ENCODE results near the gene TOLLIP. TPM values are rescaled to one million over a fixed set of nuclear protein-coding genes. Genes with fewer than 3 reads are reported as not detected.

The TOLLIP gene
- total and polyA plus RNA-seq, 9 of the 15 experiments (the other 6 are each of a cell fraction or from before 2014, with no cell fraction given) = 0.23 to 22.8 (median 7.1) TPM

- no peak for TF ChIP-seq TSHZ1 (CRISPR knock-in tag; IDR thresholded peaks at IDR 0.05)
- no peak for TF ChIP-seq BCL6 (CRISPR knock-in tag; IDR thresholded peaks at IDR 0.05)
- TF ChIP-seq HES1 (IDR thresholded peaks at IDR 0.05; ENCODE audit: low read depth) = no peak
- TF ChIP-seq PHB2 (IDR thresholded peaks at IDR 0.05; ENCODE audit: low read depth) = no peak
- TF ChIP-seq ATF7 (IDR thresholded peaks at IDR 0.05) = no peak
- TF ChIP-seq POLR3A (IDR thresholded peaks at IDR 0.05; ENCODE audit: borderline replicate concordance, extremely low read depth, insufficient read depth, insufficient read length) = no peak
- no peak for TF ChIP-seq ZBTB5 (IDR thresholded peaks at IDR 0.05)
- TF ChIP-seq TAF9B (IDR thresholded peaks at IDR 0.05; ENCODE audit: partially characterized antibody) = no peak
- no peak for TF ChIP-seq ELK3 (CRISPR knock-in tag; IDR thresholded peaks at IDR 0.05)
- TF ChIP-seq RBM17 (IDR thresholded peaks at IDR 0.05; ENCODE audit: borderline replicate concordance, low read depth, low read length) = no peak
- TF ChIP-seq EWSR1 (IDR thresholded peaks at IDR 0.05; ENCODE audit: borderline replicate concordance, low read depth, partially characterized antibody) = no peak
- peak; percentile 38; the same call in 1 of the 2 replicates for TF ChIP-seq REST (IDR thresholded peaks at IDR 0.05; ENCODE audit: borderline replicate concordance)
- no peak for TF ChIP-seq REST (CRISPR knock-in tag; IDR thresholded peaks at IDR 0.05; ENCODE audit: low read depth)
Observed at GRCh38 chr11:1271002-1271401, 38.4 kb downstream of the TOLLIP start (continued).

All from K562 (cell line).